K562 treated with DMSO at 1 percent for 24 hours (cell line): ENCODE data around the gene CXXC5. TPM values are rescaled to one million over a fixed set of nuclear protein-coding genes. Genes with fewer than 3 reads are reported as not detected.

ENCODE experiments used
- total RNA-seq: library from RNA; unstranded; fragments of 300-600 nt; gene quantifications from 2 replicates; pipeline ENCODE4 v1.2.3, GENCODE V29; 2022; ENCODE audit warnings: low read depth; ENCODE audit not compliant: insufficient read depth

The CXXC5 gene
- total RNA-seq, result 146 and 152 TPM in 2 replicates

GRCh38 chr5:139648205-139649081, at the start of gene CXXC5:
Gene CXXC5 (plus strand): TSS chr5:139648349. CDS start chr5:139680524, 32,175 bp downstream.

Other genes with a start within 250 kb of the CXXC5 start
- 5.0 and 7.1 TPM in 2 replicates for gene SPATA24, start 244.3 kb upstream of the CXXC5 start, total RNA-seq
- 3.1 and 4.6 TPM in 2 replicates for gene DNAJC18, start 208.8 kb upstream of the CXXC5 start, total RNA-seq
- gene ECSCR, start 185.6 kb upstream of the CXXC5 start, total RNA-seq, result not detected in 2 replicates
- gene SMIM33, start 177.3 kb upstream of the CXXC5 start, total RNA-seq, result not detected in 2 replicates
- 118 and 123 TPM in 2 replicates for gene STING1, start 165.6 kb upstream of the CXXC5 start, total RNA-seq
- 97.0 and 102 TPM in 2 replicates for gene UBE2D2, start 87.0 kb upstream of the CXXC5 start, total RNA-seq
- gene PSD2, start 147.5 kb downstream of the CXXC5 start, total RNA-seq, result 0.07 and 0.13 TPM in 2 replicates